ENCODE results near the gene MAP2K5. TPM values are rescaled to one million over a fixed set of nuclear protein-coding genes. Genes with fewer than 3 reads are reported as not detected.

Gene MAP2K5
- total RNA-seq, 1 donor from 2014 or later, result 21.7 TPM

- intact Hi-C loops (cut with micrococcal nuclease), result no loop called here
These were observed 234.6 kb downstream of the MAP2K5 start for GRCh38 chr15:67777071-67777470.

DNA sequence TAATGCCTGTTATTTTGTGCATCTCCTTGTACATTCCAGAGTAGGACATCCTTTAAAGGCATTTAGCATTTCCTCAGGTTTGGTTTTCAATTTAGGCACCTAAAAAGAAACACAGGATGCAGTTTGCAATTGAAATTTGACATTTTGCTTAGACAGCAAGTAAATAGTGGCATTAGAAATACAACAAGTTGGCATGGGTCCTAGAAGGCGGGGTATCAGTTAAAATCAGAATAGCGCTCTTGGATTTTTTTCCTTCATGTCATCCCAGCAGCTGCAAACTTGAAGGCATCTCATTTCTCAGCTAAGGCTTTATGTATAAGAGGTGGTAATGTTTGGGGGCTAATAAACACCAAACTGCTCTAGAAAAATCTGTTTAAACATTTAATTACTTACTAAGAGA is 235.3 kb downstream of the MAP2K5 start:
- intact Hi-C loops (cut with micrococcal nuclease), result no loop called here

DNA sequence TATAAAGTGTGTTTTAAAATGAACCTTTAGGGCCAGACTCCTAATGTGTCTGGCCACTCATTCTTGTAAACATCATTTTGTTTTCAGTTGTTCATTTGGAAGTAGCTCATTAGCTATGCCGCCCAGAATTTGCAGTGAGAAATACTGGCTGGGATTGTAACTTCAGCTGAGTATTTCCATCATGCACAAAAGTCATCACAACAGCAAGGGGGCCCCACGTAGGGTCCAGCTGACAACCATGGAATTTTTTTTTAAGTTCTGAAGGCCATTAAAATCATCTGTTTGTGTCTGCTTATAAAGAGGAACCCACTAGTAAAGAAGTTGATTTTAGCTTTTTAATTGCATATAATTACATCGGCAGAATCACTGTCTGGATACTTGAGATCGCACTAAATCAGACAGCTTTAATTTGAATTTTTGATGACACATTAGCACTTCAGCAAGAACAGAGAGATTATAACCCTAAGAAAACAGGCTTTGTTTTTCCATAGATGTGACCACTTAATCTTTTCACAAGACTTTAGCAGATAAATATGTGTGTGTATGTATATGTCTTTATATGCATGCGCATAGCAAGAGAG is 236.6 kb downstream of the MAP2K5 start:
- intact Hi-C loops (cut with micrococcal nuclease), result no loop called here

- intact Hi-C loops (cut with micrococcal nuclease), result loop anchor here (5.0 kb wide), 1 partner anchor 53 kb away; no protein-coding TSS in a partner anchor
These were observed 237.1 kb downstream of the MAP2K5 start for GRCh38 chr15:67779549-67780111.

- intact Hi-C loops (cut with micrococcal nuclease), result loop anchor here (5.0 kb wide), 1 partner anchor 51 kb away; no protein-coding TSS in a partner anchor
These were observed 238.6 kb downstream of the MAP2K5 start for GRCh38 chr15:67781061-67781460.

DNA sequence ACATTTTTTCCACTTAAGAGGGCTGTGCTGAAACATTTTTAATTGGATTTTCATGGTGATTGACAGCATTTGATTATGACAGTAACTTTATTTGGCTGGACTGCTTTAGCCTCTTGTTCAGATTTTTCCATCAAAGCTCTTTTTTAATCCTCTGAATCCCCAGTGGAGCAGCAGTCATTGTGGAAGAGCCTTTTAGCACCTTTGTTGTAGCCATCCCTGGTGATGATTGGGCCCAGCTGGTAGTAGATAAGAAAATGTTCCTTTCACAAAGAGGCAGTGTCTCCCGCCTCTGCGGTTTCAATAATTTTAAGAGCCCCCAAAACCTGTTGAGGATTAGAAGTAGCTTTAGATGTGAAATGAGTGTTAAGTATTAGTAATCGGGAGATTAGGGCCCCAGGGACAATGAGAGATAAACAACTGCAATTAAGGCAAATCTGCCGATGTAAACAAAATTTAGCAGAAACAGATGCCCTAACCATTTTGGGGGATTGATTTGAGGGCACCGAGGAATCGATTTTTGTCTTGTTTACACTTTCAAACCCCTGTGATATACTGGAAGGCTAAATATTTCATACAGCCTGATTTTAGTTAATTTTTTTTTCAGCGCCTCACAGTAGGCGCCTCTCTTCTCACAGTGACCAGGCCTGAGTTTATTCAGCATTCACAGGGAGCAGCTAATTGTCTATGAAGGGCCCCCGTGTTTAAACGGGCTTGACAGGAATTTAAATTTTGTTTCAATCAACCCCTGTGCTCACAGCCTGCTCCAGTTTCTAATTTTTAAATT is 239.6 kb downstream of the MAP2K5 start:
- intact Hi-C loops (cut with micrococcal nuclease), result loop anchor here (5.0 kb wide), 1 partner anchor 50 kb away; no protein-coding TSS in a partner anchor

GRCh38 chr15:67782691-67782991 is 240.1 kb downstream of the MAP2K5 start:
- intact Hi-C loops (cut with micrococcal nuclease), result loop anchor here (5.0 kb wide), 1 partner anchor 50 kb away; no protein-coding TSS in a partner anchor

- intact Hi-C loops (cut with micrococcal nuclease), result loop anchor here (5.0 kb wide), 1 partner anchor 49 kb away; no protein-coding TSS in a partner anchor
These were observed 240.8 kb downstream of the MAP2K5 start for GRCh38 chr15:67783303-67783702.

- intact Hi-C loops (cut with micrococcal nuclease), result loop anchor here (5.0 kb wide), 1 partner anchor 48 kb away; no protein-coding TSS in a partner anchor
These were observed 241.7 kb downstream of the MAP2K5 start for GRCh38 chr15:67784090-67784781.

GRCh38 chr15:67784856-67785430 is 242.4 kb downstream of the MAP2K5 start:
- intact Hi-C loops (cut with micrococcal nuclease), result loop anchor here (5.0 kb wide), 1 partner anchor 47 kb away; no protein-coding TSS in a partner anchor

DNA sequence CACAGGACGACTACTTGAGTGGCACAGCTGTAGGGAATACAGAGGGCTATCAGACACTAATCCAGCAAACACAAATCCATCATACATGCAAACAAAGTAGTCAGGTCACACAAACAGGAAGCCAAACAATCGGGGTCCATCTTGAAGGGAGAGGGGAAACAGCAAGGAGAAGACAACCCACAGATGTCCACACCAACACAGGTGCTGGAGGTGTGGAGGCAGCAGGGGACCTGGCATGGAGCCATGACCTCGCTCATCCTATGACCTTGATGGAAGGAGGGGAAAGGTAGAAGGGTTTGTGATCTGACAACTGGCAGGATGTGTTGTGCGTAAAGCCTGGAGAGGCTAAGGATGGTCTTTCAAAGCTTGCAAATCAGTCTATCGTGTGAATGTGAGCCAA is 242.9 kb downstream of the MAP2K5 start:
- intact Hi-C loops (cut with micrococcal nuclease), result no loop called here

DNA sequence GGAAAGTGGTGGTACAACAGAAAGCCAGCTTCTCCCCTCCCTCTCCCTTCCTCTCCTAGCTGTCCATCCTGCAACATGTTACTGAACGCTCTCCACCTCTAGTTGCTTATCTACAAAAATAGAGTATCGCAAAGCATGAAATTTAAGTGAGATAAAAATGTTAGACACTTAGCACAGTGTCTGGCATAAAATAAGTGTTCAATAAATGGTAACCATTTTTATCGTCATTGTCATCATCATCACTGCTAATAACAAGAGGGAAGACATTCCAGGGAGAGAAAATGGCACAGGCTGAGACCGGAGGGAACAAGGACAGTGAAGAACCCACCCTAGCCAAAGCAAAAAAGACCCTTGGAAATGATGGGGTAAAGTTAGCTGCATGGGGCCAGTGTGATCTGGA is 244.1 kb downstream of the MAP2K5 start:
- intact Hi-C loops (cut with micrococcal nuclease), result no loop called here

- intact Hi-C loops (cut with micrococcal nuclease), result no loop called here
These were observed 246.5 kb downstream of the MAP2K5 start for GRCh38 chr15:67788986-67789385.

GRCh38 chr15:67790610-67791319 is 248.3 kb downstream of the MAP2K5 start:
- intact Hi-C loops (cut with micrococcal nuclease), result no loop called here

DNA sequence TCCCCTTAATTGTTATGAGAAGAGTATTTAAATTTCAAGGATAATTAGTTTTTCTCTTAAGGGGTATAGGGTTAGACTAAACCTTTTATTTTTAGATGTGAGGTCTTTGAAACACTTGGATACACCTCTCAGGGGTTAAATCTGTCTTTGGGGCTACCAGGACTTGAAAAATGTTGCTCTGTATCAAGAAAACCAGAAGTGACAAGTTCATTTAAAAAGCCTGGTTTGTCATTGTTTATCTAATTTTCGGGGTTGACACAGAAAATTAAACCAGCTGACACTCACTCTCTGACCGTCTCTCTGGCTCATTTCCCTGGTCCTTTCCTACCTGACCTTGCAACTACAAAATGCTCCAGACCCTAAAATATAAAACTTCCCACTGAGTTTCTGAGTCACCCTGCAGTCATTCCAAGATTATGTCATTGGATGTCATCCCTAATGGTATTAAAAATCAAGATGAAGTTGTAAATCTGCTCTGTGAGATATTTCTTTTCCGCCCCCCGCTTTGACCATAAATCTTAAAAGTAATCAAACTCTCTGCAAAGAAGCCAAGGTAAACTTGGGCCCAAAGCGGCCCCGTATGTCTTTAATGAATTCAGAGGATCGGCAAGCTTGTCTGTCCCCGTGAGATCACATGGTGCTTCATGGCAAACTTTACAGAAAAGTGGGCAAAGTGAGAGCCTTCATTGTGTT is 249.9 kb downstream of the MAP2K5 start:
- intact Hi-C loops (cut with micrococcal nuclease), result no loop called here

GRCh38 chr15:67794832-67795574 is 252.5 kb downstream of the MAP2K5 start:
- intact Hi-C loops (cut with micrococcal nuclease), result no loop called here

GRCh38 chr15:67796196-67797127 is 254.0 kb downstream of the MAP2K5 start:
- intact Hi-C loops (cut with micrococcal nuclease), result no loop called here

GRCh38 chr15:67799801-67800205 is 257.3 kb downstream of the MAP2K5 start:
- intact Hi-C loops (cut with micrococcal nuclease), result no loop called here
